Mucosa of descending colon (tissue), 3 donors: ENCODE results near the gene MT1M. TPM values are rescaled to one million over a fixed set of nuclear protein-coding genes. Genes with fewer than 3 reads are reported as not detected.

Experiments used
- ATAC-seq: fragments of 200-7000 bp; cut with Tn5 transposase; one replicate; pipeline ENCODE4 v1.9.1; 2020; ENCODE audit warnings: mild to moderate bottlenecking, moderate library complexity
- DNase-seq, 3 donors: peaks; one replicate each; pipeline ENCODE4 v3.0.0-alpha.2; 2020
- H3K36me3 ChIP-seq: fragments of 200-600 bp; one replicate; pipeline ENCODE4 v1.8.0; 2021; ENCODE audit warnings: low read depth, mild to moderate bottlenecking
- H3K4me1 ChIP-seq: fragments of 200-600 bp; one replicate; pipeline ENCODE4 v1.8.0; 2021; ENCODE audit warnings: low read depth, mild to moderate bottlenecking
- H3K4me3 ChIP-seq: fragments of 200-600 bp; one replicate; pipeline ENCODE4 v1.8.0; 2021; ENCODE audit warnings: mild to moderate bottlenecking
- H3K9me3 ChIP-seq: fragments of 200-600 bp; one replicate; pipeline ENCODE4 v1.8.0; 2021; ENCODE audit warnings: mild to moderate bottlenecking
- CTCF ChIP-seq: fragments of 200-600 bp; IDR thresholded peaks from one replicate; pipeline ENCODE4 v1.8.0; 2022; ENCODE audit warnings: antibody characterized with exemption, mild to moderate bottlenecking
- intact Hi-C, 2 donors: fragments of 100-400 bp; cut with DNase I in 1 of 2; cut with micrococcal nuclease in 1 of 2; formaldehyde crosslinking; loops; one replicate each; pipeline versions ENCODE4 v1.11.0 to v1.11.1; 2022; cut with DNase I, micrococcal nuclease
- total RNA-seq, 3 donors: library from RNA; stranded (reverse); fragmentation: NEBNext Ultra II Directional in 2 of 3; extraction: Animal tissue kit (Norgen Biotek cat#: 25700) in 2 of 3; gene quantifications; one replicate each; pipeline versions ENCODE4 v1.2.1 to v1.2.4, GENCODE V29; 2021 to 2023
- donor health status: DM: no; HTN: no; CAD: no; lungs with moderate emphysema.
- donor health status: DM: no; HTN: no; CAD: no.
- donor health status: DM: no; HTN: yes; CAD: no.

The MT1M gene
- total RNA-seq, 3 donors from 2014 or later: 9.5 to 40.0 (median 23.3) TPM

GRCh38 chr16:56631832-56632155 is 665 bp upstream of the MT1M start:
- DNase-seq (no peak), ATAC-seq (no peak)
- H3K36me3 ChIP-seq: no peaks in the 10 kb centered on the region
- TF ChIP-seq CTCF: no peak
- H3K4me1 ChIP-seq: peaks cover 19% of the 10 kb centered on the region
- intact Hi-C loops: no loop called here
- H3K9me3 ChIP-seq: no peaks in the 10 kb centered on the region
- H3K4me3 ChIP-seq: no peak overlapping the region

- no peak for DNase-seq
- Histone ChIP-seq H3K4me1 (peaks cover 19% of the 10 kb centered on the region), H3K9me3 (no peaks in the 10 kb centered on the region), H3K4me3 (no peak overlapping the region), H3K36me3 (no peaks in the 10 kb centered on the region)
- intact Hi-C loops: no loop called here
- ATAC-seq: peak; percentile 60
- TF ChIP-seq CTCF: no peak
These were observed 448 bp downstream of the MT1M start for GRCh38 chr16:56632848-56633365.

DNA sequence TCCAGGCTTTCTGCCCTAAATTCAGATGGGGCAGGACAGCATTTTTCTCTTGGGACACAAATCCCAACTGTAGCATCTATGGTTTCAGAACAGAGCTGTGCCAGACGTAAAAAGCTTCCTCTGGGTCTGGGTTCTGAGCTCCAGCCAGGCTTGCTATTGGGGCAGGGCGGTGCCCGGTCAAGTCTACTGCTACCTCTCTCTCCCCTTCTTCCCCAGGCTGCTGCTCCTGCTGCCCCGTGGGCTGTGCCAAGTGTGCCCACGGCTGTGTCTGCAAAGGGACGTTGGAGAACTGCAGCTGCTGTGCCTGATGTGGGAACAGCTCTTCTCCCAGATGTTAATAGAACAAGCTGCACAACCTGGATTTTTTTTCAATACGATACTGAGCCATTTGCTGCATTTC is 1.1 kb downstream of the MT1M start:
- H3K4me1 ChIP-seq: peaks cover 19% of the 10 kb centered on the region
- ATAC-seq: no peak
- intact Hi-C loops: no loop called here
- TF ChIP-seq CTCF: no peak
- DNase-seq: no peak
- no peaks in the 10 kb centered on the region for H3K36me3 ChIP-seq
- H3K9me3 ChIP-seq: no peaks in the 10 kb centered on the region
- no peak overlapping the region for H3K4me3 ChIP-seq

- DNase-seq (no peak), ATAC-seq (no peak)
- intact Hi-C loops: no loop called here
- no peak for TF ChIP-seq CTCF
- no peaks in the 10 kb centered on the region for H3K36me3 ChIP-seq
- H3K9me3 ChIP-seq: no peaks in the 10 kb centered on the region
- no peak overlapping the region for H3K4me3 ChIP-seq
- H3K4me1 ChIP-seq: peaks cover 27% of the 10 kb centered on the region
These were observed 2.4 kb downstream of the MT1M start for GRCh38 chr16:56634715-56635440.

DNA sequence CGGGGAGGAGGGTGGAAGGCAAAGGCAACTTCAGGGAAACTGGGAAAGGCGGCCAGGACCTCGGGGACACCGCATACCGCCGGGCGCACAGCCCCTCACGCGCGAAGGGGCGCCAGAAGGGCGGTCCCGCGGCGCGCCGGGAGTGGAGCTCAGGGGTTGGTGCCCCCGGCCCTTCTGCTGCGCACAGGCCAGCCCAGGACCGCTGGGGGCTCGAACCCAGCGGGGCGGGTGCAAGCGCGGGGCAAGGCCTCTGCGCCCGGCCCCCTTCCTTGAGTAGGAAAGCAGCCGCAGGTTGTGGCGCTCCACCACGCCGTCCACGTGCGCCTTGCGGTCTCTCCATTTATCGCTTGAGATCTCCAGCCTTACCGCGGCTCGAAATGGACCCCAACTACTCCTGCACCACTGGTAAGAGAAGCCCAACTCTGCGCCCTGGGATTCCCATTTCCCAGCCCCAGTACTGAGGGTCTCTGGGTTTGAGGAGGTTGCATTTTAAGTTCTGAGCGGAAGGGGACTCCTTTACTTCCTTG is 3.0 kb downstream of the MT1M start:
- Histone ChIP-seq H3K4me3 (no peak overlapping the region), H3K4me1 (peaks cover 27% of the 10 kb centered on the region), H3K9me3 (no peaks in the 10 kb centered on the region), H3K36me3 (no peaks in the 10 kb centered on the region)
- no peak for TF ChIP-seq CTCF
- no peak for DNase-seq
- intact Hi-C loops: no loop called here
- ATAC-seq: no peak
